ENCODE measurements around the gene C11orf91.

GRCh38 chr11:33651990-33652389 is 48.6 kb downstream of the C11orf91 start:
- TF ChIP-seq, protein P1, sequence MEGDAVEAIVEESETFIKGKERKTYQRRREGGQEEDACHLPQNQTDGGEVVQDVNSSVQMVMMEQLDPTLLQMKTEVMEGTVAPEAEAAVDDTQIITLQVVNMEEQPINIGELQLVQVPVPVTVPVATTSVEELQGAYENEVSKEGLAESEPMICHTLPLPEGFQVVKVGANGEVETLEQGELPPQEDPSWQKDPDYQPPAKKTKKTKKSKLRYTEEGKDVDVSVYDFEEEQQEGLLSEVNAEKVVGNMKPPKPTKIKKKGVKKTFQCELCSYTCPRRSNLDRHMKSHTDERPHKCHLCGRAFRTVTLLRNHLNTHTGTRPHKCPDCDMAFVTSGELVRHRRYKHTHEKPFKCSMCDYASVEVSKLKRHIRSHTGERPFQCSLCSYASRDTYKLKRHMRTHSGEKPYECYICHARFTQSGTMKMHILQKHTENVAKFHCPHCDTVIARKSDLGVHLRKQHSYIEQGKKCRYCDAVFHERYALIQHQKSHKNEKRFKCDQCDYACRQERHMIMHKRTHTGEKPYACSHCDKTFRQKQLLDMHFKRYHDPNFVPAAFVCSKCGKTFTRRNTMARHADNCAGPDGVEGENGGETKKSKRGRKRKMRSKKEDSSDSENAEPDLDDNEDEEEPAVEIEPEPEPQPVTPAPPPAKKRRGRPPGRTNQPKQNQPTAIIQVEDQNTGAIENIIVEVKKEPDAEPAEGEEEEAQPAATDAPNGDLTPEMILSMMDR (IDR thresholded peaks at IDR 0.05) = no peak
- no peak for TF ChIP-seq MXD4 (CRISPR knock-in tag; IDR thresholded peaks at IDR 0.05; ENCODE audit: borderline replicate concordance)
- no peak for TF ChIP-seq ATF1 (CRISPR knock-in tag; IDR thresholded peaks at IDR 0.05)
- no peak for TF ChIP-seq TCF7 (CRISPR knock-in tag; IDR thresholded peaks at IDR 0.05; ENCODE audit: low read depth)
- no peak for TF ChIP-seq E2F1 (CRISPR knock-in tag; IDR thresholded peaks at IDR 0.05)
- TF ChIP-seq NFE2L1 (CRISPR knock-in tag; IDR thresholded peaks at IDR 0.05) = no peak
- TF ChIP-seq NR2C2 (CRISPR knock-in tag; IDR thresholded peaks at IDR 0.05) = no peak
- TF ChIP-seq USF1 (CRISPR knock-in tag; IDR thresholded peaks at IDR 0.05) = no peak
- TF ChIP-seq, protein P2, sequence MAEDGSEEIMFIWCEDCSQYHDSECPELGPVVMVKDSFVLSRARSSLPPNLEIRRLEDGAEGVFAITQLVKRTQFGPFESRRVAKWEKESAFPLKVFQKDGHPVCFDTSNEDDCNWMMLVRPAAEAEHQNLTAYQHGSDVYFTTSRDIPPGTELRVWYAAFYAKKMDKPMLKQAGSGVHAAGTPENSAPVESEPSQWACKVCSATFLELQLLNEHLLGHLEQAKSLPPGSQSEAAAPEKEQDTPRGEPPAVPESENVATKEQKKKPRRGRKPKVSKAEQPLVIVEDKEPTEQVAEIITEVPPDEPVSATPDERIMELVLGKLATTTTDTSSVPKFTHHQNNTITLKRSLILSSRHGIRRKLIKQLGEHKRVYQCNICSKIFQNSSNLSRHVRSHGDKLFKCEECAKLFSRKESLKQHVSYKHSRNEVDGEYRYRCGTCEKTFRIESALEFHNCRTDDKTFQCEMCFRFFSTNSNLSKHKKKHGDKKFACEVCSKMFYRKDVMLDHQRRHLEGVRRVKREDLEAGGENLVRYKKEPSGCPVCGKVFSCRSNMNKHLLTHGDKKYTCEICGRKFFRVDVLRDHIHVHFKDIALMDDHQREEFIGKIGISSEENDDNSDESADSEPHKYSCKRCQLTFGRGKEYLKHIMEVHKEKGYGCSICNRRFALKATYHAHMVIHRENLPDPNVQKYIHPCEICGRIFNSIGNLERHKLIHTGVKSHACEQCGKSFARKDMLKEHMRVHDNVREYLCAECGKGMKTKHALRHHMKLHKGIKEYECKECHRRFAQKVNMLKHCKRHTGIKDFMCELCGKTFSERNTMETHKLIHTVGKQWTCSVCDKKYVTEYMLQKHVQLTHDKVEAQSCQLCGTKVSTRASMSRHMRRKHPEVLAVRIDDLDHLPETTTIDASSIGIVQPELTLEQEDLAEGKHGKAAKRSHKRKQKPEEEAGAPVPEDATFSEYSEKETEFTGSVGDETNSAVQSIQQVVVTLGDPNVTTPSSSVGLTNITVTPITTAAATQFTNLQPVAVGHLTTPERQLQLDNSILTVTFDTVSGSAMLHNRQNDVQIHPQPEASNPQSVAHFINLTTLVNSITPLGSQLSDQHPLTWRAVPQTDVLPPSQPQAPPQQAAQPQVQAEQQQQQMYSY (CRISPR knock-in tag; IDR thresholded peaks at IDR 0.05) = no peak
